ENCODE measurements around the gene RNF150.

Gene RNF150

GRCh38 chr4:141021397-141022110, 111.7 kb downstream of the RNF150 start:
- no peak for DNase-seq

- no peak for DNase-seq
These were observed 112.4 kb downstream of the RNF150 start for GRCh38 chr4:141020801-141021261.

- no peak for DNase-seq
These were observed 113.5 kb downstream of the RNF150 start for GRCh38 chr4:141019768-141020167.

- DNase-seq: no peak
These were observed 117.0 kb downstream of the RNF150 start for GRCh38 chr4:141016117-141016798.

DNA sequence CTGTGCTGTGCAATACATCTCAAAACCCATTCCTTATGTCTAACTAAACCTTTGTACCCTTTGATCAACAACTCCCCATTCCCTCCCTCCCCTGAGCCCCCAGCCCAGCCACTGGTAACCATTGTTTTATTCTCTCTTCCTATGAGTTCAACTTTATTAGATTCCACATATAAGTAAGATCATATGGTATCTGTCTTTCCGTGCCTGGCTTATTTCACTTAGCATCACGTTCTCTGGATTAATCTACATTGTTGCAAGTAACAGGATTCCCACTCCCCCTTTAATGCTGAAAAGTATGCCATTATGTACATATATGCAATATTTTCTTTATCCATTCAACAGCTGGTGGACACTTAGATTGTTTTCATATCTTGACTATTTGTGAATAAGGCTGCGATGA, 119.4 kb downstream of the RNF150 start:
- DNase-seq: no peak

DNA sequence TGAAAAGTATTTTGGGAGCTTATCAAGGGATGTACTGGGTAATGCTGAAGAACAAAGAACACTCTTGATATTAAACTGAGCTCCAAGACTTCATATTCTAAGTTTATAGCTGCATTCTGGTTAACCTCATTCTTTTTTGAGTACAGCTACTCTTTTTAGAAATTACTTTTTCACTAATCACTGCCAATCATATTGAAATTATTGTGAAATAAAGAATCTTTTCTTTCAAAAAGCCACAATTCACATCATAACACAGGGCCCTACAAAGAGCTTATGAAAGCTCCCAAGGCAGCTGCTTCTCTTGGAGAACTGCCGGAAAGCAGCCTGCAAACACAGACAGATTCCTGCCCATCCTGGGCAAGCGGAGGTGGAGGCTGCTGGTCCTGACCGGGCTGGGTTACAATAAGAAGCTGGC, 121.4 kb downstream of the RNF150 start:
- no peak for DNase-seq

GRCh38 chr4:141009931-141010330, 123.3 kb downstream of the RNF150 start:
- no peak for DNase-seq

DNA sequence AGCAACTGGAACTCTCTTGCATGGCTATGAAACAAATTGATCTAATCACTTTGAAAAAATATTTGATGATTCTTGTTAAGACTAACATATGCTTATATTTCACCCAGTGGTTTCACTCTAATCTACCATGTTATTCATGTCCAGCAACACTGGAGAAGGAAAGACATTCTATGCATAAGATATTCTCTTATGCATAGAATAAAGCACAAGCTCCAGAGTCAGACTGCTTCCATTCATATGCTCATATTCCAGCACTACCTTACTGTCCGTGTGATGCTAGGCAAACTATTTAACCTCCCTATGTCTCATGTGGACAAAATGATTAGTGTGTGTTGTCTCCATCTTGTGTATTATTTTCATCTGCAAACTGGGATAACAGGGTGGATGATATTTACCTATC, 124.1 kb downstream of the RNF150 start:
- DNase-seq: no peak

- DNase-seq: no peak
These were observed 126.9 kb downstream of the RNF150 start for GRCh38 chr4:141006242-141006802.

GRCh38 chr4:141004823-141005222, 128.4 kb downstream of the RNF150 start:
- DNase-seq: no peak

GRCh38 chr4:141003193-141003592, 130.1 kb downstream of the RNF150 start:
- no peak for DNase-seq

- no peak for DNase-seq
These were observed 130.9 kb downstream of the RNF150 start for GRCh38 chr4:141002323-141002805.

GRCh38 chr4:140996766-140997165, 136.5 kb downstream of the RNF150 start:
- DNase-seq: no peak

GRCh38 chr4:140995058-140995457, 138.2 kb downstream of the RNF150 start:
- no peak for DNase-seq

DNA sequence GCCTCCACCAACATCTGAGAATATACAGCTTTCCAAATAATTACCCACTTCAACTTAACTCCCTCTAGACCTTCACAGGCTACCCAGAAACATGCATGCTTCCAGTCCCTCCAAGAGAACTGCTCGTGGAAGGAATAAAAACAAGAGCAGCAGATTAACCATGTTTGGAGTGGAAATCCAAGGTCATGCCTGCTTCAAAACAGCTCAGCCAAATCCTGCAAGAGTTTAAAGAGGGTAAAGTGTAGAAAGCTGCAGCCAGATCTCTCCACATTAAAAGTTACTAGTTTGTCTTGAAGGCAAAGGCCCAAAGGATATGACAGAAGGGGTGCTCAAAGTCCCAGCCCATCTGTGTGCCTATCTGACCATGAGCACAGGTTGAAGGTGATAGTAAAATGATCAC, 139.3 kb downstream of the RNF150 start:
- no peak for DNase-seq

DNA sequence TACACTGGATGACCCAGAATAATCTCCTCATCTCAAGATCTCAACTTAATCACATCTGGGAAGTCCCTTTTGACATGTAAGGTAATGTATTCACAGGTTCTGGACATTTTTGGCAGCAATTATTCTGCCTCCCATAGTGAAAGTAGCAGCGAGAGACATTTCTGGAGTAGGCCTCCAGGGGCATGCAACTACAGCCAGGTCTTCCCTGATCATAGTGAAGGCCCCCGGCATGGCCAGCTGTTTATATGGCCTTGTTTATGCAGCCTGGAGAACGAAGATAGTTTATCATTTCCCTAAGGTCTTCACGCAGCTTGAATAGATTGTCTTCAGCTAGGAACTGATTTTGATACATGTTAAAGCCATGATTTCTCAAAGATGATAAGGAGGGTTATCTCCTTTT, 139.9 kb downstream of the RNF150 start:
- no peak for DNase-seq

DNA sequence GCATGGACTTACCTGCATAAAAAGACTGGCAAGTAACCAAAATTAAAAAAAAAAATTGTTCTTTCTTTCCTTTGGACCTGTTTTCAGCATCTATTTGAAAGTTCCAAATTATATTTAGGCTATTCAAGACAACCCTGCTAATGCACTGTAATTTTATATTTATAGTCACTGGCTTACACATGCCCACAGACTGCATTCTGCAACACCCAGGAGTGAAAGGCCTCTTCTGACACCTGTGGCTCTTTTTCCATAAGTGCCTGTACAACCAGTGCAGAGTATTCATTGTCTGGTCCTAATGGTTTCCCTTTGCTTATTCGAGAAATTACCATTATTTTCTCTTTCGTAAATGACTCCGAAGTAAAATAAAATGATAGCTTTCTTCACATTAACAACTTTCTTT, 143.3 kb downstream of the RNF150 start:
- DNase-seq: no peak

- DNase-seq: no peak
These were observed 147.2 kb downstream of the RNF150 start for GRCh38 chr4:140986045-140986444.

GRCh38 chr4:140982613-140983340, 150.5 kb downstream of the RNF150 start:
- no peak for DNase-seq

- DNase-seq: no peak
These were observed 152.7 kb downstream of the RNF150 start for GRCh38 chr4:140980426-140981200.

GRCh38 chr4:140976768-140977167, 156.5 kb downstream of the RNF150 start:
- no peak for DNase-seq

- DNase-seq: no peak
These were observed 162.0 kb downstream of the RNF150 start for GRCh38 chr4:140971077-140971792.
